Iris pigment epithelial cell (primary cell): ENCODE data around the gene TMED10.
"Not testable (repeated sequence)": the region's sequence is repeated elsewhere in the genome, so short reads cannot be mapped to it uniquely, and the experiment has no call there.

Experiments
- DNase-seq: peaks from one replicate; pipeline ENCODE4 v3.0.0-alpha.2; 2011; ENCODE audit warnings: low read depth

The TMED10 gene

DNA sequence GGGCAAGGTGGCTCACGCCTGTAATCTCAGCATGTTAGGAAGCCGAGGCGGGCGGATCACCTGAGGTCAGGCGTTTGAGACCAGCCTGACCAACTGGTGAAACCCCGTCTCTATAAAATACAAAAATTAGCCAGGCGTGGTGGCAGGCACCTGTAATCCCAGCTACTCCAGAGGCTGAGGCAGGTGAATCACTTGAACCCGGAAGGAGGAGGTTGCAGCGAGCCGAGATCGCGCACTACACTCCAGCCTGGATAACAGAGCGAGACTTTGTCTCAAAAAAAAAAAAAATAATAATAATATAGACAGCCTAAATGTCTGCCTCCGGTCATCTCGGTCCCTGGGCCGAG is 49.0 kb downstream of the TMED10 start:
- DNase-seq, result not testable (repeated sequence)

DNA sequence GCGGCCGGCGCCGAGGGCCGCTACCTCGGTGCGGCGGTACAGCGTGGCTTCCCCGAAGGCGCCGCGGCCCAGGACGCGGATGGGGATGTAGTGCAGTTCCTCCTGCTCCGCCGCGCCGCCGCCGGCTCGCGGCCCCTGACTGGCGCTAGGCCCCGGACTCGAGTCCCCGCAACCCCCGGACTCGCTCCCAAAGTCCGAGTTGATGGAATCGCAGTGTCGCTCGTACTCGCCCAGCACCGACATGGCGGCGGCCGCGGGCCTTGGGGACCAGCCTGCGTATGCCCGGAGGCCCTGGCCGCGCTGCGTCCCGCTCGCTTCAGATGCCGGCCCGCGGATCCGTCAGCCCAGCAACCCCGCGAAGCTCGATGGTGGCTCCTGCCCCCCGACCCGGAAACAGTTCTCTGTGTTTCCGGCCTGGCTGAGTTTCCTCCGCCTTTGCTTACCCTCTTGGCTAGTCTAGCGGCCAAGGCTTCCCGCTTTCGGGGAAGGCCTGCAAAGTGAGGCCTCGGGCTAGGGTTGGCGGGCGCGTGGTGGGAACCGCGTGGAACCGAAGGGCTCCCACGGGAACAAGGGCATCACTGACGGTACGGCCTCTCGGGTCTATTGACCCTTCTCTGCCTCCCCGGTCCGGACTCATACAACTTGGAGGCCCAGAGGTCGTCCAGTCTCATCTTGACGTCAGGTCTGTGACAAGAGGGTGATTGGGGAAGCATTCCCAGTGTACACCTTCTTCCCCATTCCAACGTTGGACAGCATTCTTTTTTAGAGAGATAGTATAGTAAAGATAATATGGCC is 49.5 kb downstream of the TMED10 start, which contains the start of gene NEK9:
Gene NEK9 (minus strand): TSS at position 370 of the 795 bp plus-strand sequence. CDS start 127 bp downstream, at position 243.
- peak; percentile 85 for DNase-seq

DNA sequence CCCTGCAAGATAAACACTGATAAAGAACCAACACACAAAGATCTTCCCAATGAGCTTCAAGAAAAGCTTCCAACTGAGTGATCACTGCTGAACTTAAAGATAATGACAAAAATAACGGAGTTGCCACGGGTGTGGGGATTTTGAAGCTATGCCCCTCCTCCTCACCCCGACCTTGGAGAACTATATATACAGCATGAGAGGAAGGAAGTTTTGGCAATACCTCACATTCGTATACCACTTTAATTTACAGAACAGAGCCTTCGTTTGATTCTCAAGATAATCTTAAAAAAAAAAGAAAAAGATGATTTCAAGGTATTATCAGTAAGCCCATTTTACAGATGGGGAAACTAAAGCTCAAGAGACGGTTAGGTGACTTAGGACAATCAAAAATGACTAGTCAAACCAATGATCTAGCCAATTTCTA is 50.3 kb downstream of the TMED10 start:
- peak; percentile 35 for DNase-seq

GRCh38 chr14:75125617-75126016 is 50.8 kb downstream of the TMED10 start:
- peak; percentile 93 for DNase-seq

- DNase-seq, result peak; percentile 94
These were observed 52.4 kb downstream of the TMED10 start for GRCh38 chr14:75123991-75124390.

DNA sequence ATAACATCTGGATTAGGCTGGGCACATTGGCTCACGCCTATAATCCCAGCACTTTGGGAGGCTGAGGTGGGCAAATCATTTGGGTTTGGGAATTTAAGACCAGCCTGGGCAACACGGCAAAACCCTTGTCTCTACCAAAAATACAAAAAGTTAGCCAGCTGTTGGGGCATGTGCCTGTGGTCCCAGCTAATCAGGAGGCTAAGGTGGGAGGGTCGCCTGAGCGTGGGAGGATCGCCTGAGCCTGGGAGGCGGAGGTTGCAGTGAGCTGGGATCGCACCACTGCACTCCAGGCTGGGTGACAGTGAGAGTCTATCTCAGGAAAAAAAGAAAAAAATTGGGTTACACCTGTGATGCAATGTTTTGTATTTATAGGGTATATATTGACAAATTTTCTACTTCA is 54.9 kb downstream of the TMED10 start:
- DNase-seq, result no peak

DNA sequence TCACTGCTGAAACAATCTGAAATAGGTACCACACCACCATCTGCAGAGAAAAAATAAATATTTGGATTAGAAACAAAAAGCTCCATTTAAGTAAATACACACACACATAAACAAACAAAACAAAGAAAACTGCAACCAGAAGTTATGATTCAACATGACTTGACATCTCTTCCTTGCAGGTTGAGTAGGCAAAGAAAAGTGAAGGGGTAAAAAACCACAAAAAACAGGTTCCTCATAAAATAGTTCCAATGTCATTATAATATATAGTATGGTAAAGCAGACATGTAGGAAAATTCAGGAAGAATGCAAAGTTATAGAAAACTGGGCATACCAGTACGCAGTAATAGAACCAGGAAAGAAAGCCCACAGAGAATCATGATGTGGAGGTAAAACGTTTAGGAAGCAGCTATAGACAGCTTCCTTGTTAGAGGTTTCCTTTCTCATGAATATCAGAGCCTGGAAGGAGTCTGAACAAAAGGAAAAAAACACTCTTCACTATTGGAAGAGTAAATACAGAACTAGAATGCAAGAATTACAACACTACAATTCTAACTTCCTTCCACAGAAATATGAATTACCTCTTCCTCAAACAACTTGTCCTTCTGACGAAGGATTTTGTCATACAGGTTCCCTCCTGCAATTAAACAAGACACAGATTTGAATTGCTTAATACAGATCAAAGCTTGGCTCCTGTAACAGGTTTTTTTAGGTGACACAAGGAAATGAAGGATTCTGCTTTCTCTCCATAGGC is 55.7 kb downstream of the TMED10 start:
- no peak for DNase-seq

DNA sequence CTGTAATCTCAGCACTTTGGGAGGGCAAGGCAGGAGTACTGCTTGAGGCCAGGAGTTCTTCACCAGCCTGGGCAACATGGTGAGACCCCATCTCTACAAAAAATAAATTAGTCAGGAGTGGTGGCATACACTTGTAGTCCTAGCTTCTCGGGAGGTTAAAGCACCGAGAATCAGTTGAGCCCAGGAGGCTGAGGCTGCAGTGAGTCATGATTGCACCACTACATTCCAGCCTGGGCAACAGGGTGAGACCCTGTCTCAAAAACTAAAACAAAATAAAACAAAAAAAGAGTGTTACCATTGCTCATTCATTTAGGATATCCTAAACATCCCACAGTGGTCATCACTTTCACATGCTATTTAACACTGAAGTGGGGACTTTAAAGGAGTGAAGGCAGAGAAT is 57.4 kb downstream of the TMED10 start:
- DNase-seq, result peak; percentile 57

DNA sequence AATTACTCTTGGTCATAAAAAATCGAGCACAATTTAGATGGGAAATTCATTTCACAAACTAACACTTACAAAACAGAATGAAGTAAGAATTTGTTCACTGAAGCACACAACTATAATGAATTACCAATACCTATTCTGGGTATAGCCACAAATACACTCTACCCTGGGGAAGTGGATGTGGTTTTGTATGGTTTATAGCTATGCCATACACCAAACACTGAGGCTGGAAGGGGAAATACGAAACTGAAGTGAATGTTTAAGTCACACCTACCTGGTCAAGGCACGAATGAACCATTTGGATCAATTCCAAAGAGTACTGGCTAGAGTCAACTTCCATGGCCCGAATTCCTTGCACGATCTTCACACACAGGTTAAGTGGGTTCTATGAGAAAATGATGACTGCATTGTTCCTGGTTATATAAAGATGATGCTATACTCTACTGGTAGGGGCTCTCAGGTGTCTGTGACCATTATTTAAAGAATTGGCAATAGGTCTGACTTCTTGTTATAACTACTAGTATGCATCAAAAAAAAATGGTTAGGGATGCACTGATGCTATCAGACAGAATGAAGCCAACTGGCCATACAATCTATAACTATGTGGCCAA is 62.4 kb downstream of the TMED10 start:
- no peak for DNase-seq

DNA sequence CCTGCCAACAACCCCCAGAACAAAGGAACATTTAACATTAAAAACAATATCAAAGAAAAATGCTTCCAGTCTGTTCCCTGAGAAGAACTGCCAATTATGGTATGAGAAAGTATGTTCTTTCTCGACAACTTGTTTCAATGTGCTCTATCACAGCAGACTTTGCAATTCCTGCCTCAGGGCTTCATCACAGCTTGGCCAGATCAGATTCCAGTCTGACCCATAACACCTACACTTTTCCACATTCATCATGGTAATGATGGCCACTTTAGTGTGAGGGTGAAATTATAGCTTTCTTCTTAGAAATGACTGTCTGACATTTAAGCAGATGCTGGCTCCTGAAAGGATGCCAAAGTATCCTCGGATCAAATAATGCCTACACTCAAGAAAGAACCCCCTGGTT is 66.5 kb downstream of the TMED10 start:
- no peak for DNase-seq

DNA sequence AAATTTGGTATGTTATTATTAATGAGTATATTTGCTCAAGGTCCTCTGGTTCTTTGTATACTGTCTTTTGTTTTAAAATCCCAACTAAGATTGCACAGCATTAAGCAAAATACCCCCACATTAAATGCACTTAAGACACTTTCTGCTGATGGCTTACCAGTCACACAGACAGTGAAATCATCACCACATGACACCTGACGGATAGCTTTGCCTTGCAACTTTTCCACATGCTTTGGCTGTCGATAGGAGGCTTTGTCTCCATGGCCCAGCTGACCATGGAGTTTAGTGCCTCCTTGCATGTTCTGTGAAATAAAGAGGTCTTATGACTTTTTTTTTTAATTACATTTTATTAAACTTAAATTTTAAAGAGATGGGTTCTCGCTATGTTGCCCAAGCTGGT is 69.2 kb downstream of the TMED10 start:
- DNase-seq, result no peak

DNA sequence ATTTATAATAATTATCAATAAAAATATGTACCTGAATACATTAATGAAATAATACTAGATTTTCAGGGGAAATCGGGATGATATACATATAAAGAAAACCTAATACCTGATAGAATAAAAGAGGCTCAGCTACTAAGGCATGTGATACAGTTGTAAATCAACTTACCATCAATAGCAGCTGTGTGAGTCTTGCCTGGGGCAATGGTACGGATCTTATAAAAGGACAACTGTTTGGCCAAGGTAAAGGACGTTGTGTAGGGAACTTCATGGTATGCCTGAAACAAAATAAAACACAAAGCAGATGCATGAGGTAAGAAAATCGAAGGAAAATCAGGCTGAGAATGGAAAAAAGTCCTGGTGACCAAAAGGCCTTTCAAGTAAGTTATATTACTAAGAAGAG is 74.9 kb downstream of the TMED10 start:
- DNase-seq, result no peak

GRCh38 chr14:75098682-75099081 is 77.7 kb downstream of the TMED10 start:
- DNase-seq, result no peak

- no peak for DNase-seq
These were observed 78.2 kb downstream of the TMED10 start for GRCh38 chr14:75098212-75098611.

GRCh38 chr14:75096959-75097358 is 79.5 kb downstream of the TMED10 start:
- no peak for DNase-seq

- DNase-seq, result no peak
These were observed 80.7 kb downstream of the TMED10 start for GRCh38 chr14:75095690-75096089.

GRCh38 chr14:75094896-75095295 is 81.5 kb downstream of the TMED10 start:
- no peak for DNase-seq

DNA sequence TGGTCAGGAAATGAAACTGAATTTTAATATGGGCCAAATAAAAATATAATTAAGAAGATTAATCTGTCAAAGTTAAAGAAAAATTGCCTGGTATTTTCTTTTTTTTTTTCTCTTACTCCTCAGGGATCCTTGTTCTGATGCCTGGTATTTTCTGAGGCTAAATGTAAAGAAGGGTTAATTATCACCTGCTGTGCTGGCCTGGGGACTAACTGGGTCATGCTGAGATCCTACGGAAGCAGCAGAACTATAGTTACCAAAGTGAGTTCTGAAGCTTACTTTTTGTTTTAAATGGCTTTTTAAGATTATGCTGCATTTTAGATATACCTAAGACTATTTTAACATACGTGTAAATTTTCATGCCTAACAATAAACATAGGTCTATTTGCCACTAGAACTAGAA is 83.7 kb downstream of the TMED10 start:
- no peak for DNase-seq

- no peak for DNase-seq
These were observed 85.2 kb downstream of the TMED10 start for GRCh38 chr14:75091251-75091650.

GRCh38 chr14:75090353-75090752 is 86.1 kb downstream of the TMED10 start:
- DNase-seq, result peak; percentile 25

- peak; percentile 46 for DNase-seq
These were observed 87.6 kb downstream of the TMED10 start for GRCh38 chr14:75088566-75089373.

DNA sequence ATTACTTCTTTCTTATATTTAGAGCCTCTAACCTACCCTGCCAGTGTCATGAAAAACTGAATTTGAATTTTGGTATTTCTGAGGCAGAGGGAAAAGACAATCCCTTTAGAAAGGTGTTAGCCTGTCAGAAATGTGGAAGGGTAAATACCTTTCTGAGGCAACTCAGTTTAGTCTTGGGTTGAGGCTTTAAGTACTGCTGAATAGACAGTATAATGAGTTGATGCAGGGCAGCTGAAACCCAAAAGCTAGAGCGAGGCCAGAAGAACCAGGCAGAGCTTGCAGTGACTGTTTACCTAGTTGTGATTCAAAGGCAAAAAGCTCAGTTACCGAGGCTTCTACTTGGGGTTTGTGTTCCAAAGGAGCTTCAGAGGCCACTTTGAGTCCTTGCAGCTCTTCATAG is 88.3 kb downstream of the TMED10 start:
- DNase-seq, result no peak
